Measurements from ENCODE around the gene CEP131.

The CEP131 gene

DNA sequence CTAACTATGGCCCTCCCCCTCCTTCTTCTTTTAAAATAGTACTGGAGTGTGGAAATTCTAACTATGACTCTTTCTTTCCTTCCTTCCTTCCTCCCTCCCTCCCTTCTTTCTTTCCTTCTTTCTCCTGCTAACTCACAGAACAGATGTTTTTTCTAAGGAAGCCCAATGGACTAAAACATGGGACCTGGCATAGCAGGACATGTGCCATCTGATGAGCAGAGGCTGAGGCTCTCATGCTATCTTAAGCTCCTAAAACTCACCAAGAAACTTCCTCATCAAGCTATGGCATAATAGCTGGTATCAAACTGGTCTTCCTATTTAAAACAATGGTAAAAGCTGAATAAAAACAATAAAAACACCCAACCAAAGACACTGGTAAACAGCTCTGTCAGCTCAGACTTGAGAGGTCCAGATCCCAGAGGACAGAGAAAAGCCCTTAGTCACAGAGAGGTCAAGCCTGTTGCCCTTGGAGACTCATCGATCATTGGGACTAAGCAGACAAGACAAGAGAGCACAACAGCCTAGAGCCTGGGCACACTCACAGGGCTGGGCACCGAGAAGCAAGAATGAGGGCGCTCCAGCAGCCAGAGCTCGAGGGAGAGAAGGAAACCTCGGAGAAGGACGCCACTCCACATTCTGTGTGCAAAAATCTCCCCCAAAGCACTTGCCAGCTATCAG lies 44.8 kb upstream of the CEP131 start:
- H3K79me2 ChIP-seq (ENCODE audit: insufficient read depth, low read length), result no peaks in the 10 kb centered on the region
- H3K27me3 ChIP-seq (ENCODE audit: low read length), result no peaks in the 10 kb centered on the region
- no peaks in the 10 kb centered on the region for H3F3A ChIP-seq (ENCODE audit: insufficient read depth)
- H3K27ac ChIP-seq (ENCODE audit: low read depth, low read length), result no peak overlapping the region
- H4K20me1 ChIP-seq (ENCODE audit: low read depth, low read length), result no peaks in the 10 kb centered on the region
- H3K9ac ChIP-seq (ENCODE audit: low read length), result no peak overlapping the region
- H3K36me3 ChIP-seq (ENCODE audit: low read length), result no peaks in the 10 kb centered on the region
- no peak overlapping the region for H2AFZ ChIP-seq (ENCODE audit: low read depth, low read length, severe bottlenecking)
- no peak for TF ChIP-seq EZH2phosphoT487 (conservative IDR thresholded peaks at IDR 0.05; ENCODE audit: low read length)
- TF ChIP-seq, protein P1, sequence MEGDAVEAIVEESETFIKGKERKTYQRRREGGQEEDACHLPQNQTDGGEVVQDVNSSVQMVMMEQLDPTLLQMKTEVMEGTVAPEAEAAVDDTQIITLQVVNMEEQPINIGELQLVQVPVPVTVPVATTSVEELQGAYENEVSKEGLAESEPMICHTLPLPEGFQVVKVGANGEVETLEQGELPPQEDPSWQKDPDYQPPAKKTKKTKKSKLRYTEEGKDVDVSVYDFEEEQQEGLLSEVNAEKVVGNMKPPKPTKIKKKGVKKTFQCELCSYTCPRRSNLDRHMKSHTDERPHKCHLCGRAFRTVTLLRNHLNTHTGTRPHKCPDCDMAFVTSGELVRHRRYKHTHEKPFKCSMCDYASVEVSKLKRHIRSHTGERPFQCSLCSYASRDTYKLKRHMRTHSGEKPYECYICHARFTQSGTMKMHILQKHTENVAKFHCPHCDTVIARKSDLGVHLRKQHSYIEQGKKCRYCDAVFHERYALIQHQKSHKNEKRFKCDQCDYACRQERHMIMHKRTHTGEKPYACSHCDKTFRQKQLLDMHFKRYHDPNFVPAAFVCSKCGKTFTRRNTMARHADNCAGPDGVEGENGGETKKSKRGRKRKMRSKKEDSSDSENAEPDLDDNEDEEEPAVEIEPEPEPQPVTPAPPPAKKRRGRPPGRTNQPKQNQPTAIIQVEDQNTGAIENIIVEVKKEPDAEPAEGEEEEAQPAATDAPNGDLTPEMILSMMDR (IDR thresholded peaks at IDR 0.05; ENCODE audit: insufficient read depth, low read length, poor library complexity, severe bottlenecking), result no peak
- no peaks in the 10 kb centered on the region for H3K9me2 ChIP-seq (replicated peaks; ENCODE audit: insufficient read depth, low read length)
- H3K4me3 ChIP-seq (ENCODE audit: insufficient read depth, low read length, poor library complexity, severe bottlenecking), result no peak overlapping the region
- no peaks in the 10 kb centered on the region for H3K9me3 ChIP-seq (ENCODE audit: insufficient read depth, low read length)
- H3K4me2 ChIP-seq (ENCODE audit: low read depth, low read length, poor library complexity, severe bottlenecking), result no peak overlapping the region

GRCh38 chr17:81265576-81265975 lies 42.8 kb upstream of the CEP131 start:
- TF ChIP-seq, protein P1 (IDR thresholded peaks at IDR 0.05; ENCODE audit: insufficient read depth, low read length, poor library complexity, severe bottlenecking), result no peak
- no peak for TF ChIP-seq EZH2phosphoT487 (conservative IDR thresholded peaks at IDR 0.05; ENCODE audit: low read length)
- Histone ChIP-seq H3K9ac (ENCODE audit: low read length) (no peak overlapping the region), H3K27ac (ENCODE audit: low read depth, low read length) (no peak overlapping the region), H4K20me1 (ENCODE audit: low read depth, low read length) (no peaks in the 10 kb centered on the region), H3K4me2 (ENCODE audit: low read depth, low read length, poor library complexity, severe bottlenecking) (no peak overlapping the region), H3K9me3 (ENCODE audit: insufficient read depth, low read length) (no peaks in the 10 kb centered on the region), H3K79me2 (ENCODE audit: insufficient read depth, low read length) (no peaks in the 10 kb centered on the region), H3K4me3 (ENCODE audit: insufficient read depth, low read length, poor library complexity, severe bottlenecking) (no peak overlapping the region), H3F3A (ENCODE audit: insufficient read depth) (no peaks in the 10 kb centered on the region), H2AFZ (ENCODE audit: low read depth, low read length, severe bottlenecking) (no peak overlapping the region), H3K36me3 (ENCODE audit: low read length) (no peaks in the 10 kb centered on the region), H3K9me2 (replicated peaks; ENCODE audit: insufficient read depth, low read length) (no peaks in the 10 kb centered on the region), H3K27me3 (ENCODE audit: low read length) (no peaks in the 10 kb centered on the region)

- Histone ChIP-seq H4K20me1 (ENCODE audit: low read depth, low read length) (no peaks in the 10 kb centered on the region), H3K27ac (ENCODE audit: low read depth, low read length) (no peak overlapping the region), H3K9me2 (replicated peaks; ENCODE audit: insufficient read depth, low read length) (no peaks in the 10 kb centered on the region), H3K9me3 (ENCODE audit: insufficient read depth, low read length) (no peaks in the 10 kb centered on the region), H3K9ac (ENCODE audit: low read length) (no peak overlapping the region), H3F3A (ENCODE audit: insufficient read depth) (no peaks in the 10 kb centered on the region), H3K4me3 (ENCODE audit: insufficient read depth, low read length, poor library complexity, severe bottlenecking) (no peak overlapping the region), H3K4me2 (ENCODE audit: low read depth, low read length, poor library complexity, severe bottlenecking) (no peak overlapping the region), H2AFZ (ENCODE audit: low read depth, low read length, severe bottlenecking) (no peak overlapping the region), H3K79me2 (ENCODE audit: insufficient read depth, low read length) (no peaks in the 10 kb centered on the region), H3K36me3 (ENCODE audit: low read length) (no peaks in the 10 kb centered on the region), H3K27me3 (ENCODE audit: low read length) (no peaks in the 10 kb centered on the region)
- TF ChIP-seq, protein P1 (IDR thresholded peaks at IDR 0.05; ENCODE audit: insufficient read depth, low read length, poor library complexity, severe bottlenecking), result no peak
- TF ChIP-seq EZH2phosphoT487 (conservative IDR thresholded peaks at IDR 0.05; ENCODE audit: low read length), result no peak
Observed at GRCh38 chr17:81264640-81265039, 41.9 kb upstream of the CEP131 start.

Measured in SU-DHL-6 (cell line).